HG03159 (cell line): ENCODE data around the gene SYTL4.
A peak's percentile ranks its signal among the peaks of the same experiment; 100 is the strongest.

Source experiments
- ATAC-seq: cut with Tn5 transposase; IDR thresholded peaks from one replicate; pipeline ENCODE4 v1.9.1; 2021; ENCODE audit warnings: mild to moderate bottlenecking, moderate library complexity; ENCODE audit not compliant: unreplicated experiment

SYTL4 gene

DNA sequence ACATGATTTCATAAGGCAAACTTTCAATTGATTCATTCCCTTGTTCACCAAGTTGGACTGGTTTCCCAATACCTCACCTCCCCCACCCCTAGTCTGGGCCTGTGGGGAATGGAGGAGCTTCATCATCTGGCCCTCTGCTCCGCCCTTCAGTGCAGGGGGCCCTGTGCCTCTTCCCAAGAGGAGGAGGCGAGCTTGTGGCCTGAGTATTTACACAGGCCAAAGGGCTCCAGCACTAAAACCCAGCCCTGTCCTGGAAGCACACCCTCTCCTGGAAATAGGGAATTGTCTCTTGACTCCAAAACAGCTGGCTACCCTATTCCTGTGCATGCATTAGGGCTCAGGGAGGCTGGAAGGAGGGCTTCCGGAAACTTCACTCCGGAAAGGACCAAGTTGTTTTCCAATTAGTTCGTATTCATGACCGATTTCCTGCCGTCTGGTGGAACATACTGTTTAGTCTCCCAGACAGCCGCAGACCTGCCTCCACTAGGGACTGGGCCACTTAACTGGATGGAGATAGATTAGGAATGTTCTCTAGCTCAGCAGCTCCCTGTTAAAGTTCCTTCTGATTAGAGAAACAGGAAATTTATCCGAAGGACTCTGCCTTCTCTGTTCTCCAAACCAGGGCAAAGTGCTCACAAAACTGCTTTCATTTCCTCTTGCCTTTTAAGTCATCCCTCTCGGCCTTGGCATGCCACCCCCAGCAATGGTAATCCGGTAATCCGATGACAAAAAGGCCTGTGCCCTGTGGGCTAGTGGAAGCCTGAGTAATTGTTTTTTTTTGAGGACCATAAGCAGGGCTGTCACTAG lies 82.2 kb downstream of the SYTL4 start:
- ATAC-seq: no peak

DNA sequence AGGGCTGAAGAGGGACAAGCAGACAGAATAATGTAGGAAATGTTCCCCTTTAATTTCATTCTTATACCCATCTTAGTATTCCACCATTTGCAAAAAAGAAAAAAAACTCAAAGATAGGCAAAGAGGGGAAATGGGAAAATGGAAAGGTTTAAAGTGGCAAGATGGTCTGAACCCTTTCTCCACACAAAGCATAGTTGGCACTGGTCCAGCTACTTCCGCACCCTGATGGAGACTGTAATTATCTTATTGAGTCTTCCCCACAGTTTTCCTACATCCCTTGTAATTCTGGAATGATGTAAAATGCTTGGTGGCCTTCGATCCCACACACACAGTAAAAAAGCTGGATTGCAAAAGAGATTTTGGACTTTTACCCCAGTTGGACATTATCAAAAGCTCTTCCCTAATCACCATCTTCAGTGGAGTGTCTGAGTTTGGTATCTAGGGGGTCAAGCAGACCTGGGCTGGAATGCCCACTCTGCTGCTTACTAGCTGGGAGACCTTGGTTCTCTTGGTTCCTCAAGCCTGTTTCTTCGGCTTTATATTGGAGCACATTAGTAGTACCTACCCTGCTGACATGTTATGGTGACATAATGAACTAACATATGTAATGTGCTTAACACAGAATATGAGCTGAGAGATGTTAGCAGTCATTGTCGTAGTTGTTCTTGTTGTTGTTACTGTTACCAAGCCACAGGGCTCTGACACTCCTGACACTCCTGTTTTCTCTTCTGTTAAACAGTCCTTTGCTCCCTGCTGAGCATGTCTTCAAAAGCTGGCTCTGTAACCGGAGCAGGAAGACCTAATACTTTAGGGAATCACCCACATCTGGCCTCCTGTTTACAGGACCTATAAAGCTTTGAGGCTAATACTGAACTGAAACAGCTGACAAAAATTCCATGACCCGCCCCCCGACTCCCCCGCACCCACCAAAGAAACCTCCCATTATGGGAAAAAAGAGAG lies 83.2 kb downstream of the SYTL4 start:
- no peak for ATAC-seq

DNA sequence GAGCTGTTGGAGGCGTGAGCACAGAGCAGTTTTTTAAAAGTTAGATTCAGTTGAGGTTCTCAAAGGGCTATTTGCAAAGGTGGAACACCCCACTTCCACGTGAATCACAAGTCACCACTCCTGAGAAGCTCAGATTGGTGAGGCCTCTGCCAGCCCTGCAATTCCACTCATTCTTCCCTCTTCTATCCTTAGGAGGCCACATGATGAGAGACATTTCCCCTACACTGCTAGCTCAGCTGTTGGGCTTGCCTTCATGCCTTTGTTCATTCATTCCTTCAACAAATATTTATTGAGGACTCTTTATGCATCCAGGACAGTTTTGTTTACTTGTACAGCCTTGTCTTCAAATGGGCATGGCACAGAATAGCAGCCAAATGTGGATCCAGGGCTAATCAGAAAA lies 84.2 kb downstream of the SYTL4 start:
- ATAC-seq: no peak

DNA sequence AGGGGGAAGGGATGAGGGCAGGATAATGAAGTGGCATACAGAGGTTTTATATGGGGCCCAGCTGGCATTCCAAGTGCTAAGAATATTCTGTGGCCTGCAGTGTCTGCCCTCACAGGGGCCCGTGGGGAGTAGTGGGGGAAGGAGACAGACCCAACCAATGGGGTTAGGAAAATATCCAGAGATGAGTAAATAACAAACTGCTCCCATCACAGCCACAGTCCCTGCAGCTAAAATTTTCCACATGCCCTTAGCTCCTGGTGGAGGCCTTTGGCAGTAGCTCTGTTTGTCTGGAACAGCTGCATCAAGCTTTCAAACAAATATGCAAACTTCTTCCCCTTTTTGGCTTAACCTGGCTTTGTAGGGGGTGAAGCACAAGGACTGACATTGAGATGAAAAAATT lies 84.8 kb downstream of the SYTL4 start:
- no peak for ATAC-seq

DNA sequence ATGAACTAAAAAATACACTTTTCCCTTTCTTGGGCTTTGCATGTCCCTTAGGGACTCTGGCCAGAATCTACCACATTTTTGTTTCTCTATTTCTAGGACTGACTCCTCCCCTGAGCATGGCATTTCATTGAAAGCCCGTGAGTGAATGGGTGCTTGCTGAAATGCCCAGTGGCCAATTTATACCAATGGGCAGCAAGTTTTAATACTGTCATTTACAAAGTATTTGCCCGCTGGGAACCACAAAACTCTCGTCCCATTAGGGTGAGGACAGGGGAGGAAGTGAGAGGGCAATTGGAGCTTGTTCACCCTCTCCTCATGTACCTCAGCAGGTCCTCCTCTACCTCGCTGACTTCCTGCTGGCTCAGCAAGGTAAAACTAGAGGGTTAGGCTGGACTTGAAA lies 86.8 kb downstream of the SYTL4 start:
- no peak for ATAC-seq

DNA sequence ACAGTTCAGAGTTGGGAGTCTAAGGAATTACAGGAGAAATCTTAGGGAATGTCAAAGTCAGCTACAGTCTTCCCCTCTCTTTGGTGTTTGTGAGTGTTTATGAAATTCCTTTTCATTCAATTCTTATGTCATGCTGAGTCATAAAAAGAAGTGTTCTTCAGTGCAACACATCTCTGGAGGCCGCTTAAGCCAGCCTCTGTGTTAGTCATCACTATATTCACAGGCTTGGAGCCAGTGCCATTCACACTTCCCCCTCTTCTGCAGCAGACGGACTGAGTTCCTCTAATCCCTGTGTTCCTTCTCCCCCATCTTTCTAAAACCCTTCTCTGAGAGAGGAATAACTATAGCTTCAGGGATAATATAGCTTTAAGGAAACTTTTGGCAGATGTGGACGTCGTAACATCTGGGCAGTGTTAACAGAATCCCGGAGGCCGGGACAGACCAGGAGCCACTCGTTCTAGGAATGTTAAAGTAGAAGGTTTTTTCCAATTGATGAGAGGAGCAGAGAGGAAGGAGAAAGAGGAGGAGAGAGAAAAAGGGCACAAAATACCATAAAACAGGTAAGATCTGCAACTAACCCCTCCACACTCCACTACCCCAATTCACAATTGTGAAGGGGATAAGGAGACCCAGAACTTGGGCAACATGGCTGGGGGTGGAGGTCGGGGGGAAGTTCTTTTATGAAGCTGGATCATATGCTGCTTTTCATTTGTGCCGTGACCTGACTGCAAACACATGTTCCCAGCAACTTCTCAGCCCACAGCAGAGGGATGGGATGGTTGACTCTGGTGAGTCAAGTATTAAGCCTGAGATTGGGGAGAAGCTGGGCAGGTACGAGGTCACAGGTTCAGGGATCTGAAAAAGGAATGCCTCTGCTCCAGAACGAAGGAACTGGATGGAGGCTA lies 87.7 kb downstream of the SYTL4 start, which contains the start of gene SRPX2:
SRPX2 (plus strand) TSS at position 244 of the 905 bp plus-strand sequence. CDS start 2,124 bp downstream, outside the sequence.
- no peak for ATAC-seq

DNA sequence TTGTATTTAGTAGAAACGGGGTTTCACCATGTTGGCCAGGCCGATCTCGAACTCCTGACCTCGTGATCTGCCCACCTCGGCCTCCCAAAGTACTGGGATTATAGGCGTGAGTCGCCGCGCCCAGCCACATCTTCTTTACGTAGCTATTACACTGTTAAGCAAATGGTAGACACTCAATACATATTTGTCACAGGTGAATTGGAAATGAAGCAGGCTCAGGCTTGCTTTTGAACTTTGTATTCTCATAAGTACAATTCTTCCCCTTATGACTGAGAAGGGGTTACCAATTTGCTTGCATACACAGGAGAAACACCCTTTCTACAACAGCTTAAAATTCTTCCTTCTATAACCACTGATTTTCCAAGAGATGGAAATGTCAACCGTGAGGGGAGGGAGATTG lies 88.7 kb downstream of the SYTL4 start:
- no peak for ATAC-seq

DNA sequence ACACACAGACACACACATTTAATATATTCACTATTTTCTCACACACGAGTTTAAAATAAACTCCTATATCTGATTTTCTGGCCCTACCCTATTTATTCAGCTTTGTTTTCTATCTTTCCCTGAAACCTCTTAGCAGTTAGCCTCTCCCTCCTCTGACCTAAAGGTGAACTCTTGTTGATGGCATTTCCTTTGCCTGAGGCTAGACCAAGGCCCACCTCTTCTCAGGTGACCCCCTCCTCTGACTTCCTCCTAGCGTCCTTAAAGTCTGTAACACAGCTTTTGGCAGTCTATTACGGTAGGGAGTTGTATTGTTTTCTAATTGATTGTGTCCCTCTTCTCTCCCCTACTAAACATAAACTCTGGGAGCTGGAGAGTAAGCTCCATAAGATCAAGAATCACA lies 89.6 kb downstream of the SYTL4 start:
- no peak for ATAC-seq

DNA sequence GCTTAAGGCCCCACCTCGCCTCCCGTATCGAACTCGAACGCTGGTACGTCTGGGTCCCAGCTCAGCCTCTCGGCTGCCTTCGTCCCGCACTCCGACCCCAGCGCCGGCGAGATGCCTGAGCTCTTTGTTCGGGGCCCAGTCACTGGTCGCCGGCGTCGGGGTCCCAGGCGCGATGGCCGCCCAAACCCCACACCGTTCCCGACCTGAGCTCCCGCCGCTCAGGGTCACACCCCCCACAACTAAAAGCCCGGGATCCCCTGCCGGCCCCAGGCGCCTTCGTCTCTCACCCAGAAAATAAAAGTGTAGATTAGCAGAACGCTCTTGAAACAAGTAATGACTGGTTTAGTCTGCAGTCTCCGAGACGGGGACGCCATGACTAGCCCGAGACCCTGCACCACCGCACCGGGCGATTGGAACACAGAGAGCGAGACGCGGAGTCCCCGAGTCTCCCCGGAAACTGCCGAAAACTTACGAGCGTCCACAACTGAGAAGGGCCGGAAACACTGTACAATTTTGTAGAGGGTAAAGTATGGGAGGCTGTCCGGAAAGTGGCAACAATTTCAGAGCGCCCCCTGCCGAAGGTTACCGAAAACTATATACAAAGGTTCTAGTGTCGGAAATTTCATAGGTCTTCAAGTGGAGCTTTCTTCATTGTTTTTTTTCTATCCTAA lies 95.5 kb downstream of the SYTL4 start, which contains the start of gene TSPAN6:
TSPAN6 (minus strand) TSS at position 486 of the 671 bp plus-strand sequence; CDS start at position 374, 112 bp downstream.
- ATAC-seq: peak; percentile 92

DNA sequence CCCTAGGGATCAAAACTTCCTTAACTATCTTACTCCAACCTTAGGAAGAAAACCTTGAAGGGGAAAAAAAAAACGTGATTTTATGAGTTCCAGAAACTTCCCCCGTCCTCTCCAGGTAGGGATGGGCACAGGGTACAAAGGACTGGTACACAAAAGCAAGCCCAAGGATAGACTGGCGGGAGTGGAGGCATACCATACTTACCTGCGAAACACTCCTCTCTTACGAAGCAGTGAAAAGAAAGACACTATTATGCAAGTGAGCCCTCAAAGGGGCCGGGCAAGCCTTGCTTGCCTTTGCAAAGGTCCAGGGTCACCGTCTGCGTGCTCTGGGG lies 96.0 kb downstream of the SYTL4 start:
- ATAC-seq: no peak

DNA sequence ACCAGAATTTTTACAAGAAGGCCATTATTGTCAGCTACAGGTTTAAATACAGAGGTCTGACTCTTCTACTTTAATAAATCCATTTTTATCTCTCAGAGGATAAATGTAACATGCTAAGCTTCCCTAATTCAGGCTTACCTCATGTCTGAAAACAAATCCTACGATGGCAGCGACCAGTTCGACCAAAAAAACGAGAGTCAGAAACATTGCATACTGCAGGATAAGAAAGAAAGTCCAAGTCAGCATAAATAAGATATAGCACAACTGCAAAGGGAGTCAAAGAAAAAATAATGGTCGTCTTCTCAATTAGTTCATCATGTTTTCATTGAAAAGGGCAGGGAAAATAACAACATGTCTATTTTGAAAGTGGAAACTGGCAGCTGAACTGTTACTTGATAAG lies 96.9 kb downstream of the SYTL4 start:
- no peak for ATAC-seq

DNA sequence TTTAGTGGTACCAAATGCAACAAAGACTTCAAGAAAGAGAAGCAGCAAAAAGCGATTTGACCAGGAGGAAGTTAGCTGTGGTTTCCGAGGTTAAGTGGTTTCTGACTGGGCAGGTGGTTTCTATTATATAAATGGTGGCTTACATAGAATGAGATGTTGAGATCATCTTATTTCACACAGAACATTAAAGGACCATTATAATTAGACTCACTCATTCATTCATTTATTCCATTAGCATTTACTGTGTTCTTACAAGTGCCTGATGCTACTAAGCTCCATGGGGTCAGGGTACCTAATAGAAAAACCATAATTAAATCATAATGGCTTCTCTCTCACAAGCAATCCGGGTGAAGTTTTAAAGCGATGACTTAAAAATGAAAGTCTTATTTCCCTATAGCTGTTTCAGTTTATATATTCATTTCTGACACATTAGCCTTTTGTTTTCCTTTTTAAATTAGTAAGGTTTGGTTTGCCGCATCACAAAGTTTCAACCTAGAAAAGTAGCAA lies 105.9 kb downstream of the SYTL4 start:
- peak; percentile 90 for ATAC-seq
